NB4 (cell line): ENCODE measurements around the gene FHOD1.

Source experiments
- CTCF ChIP-seq: IDR thresholded peaks from one replicate; pipeline ENCODE4 v1.5.1; 2012; ENCODE audit warnings: low read depth, low read length
- POLR2A ChIP-seq: IDR thresholded peaks from 2 replicates; pipeline ENCODE4 v1.6.1; 2011; ENCODE audit warnings: mild to moderate bottlenecking; ENCODE audit not compliant: insufficient read length; ENCODE audit errors: extremely low read depth

GRCh38 chr16:67216612-67217490 is 30.4 kb downstream of the FHOD1 start:
- TF ChIP-seq CTCF, result no peak
- TF ChIP-seq POLR2A, result no peak
